OCI-LY3 (cell line): Measurements from ENCODE around the gene TAC4.

ENCODE experiments used
- H2AFZ ChIP-seq: fragments of 200-600, 300-600 bp; shearing (Covaris generic); 2 replicates; pipeline ENCODE4 v1.6.0; 2014; ENCODE audit warnings: antibody characterized with exemption, low read depth, low read length
- H3K27ac ChIP-seq: fragments of 200-600, 300-600 bp; sonication (generic); 2 replicates; pipeline ENCODE4 v1.5.1; 2014; ENCODE audit warnings: mild to moderate bottlenecking, low read length, moderate library complexity, mixed read lengths
- H3K27me3 ChIP-seq: fragments of 200-600, 300-600 bp; sonication (generic); 2 replicates; pipeline ENCODE4 v1.6.1; 2014; ENCODE audit warnings: low read depth, low read length, mixed read lengths
- H3K36me3 ChIP-seq: fragments of 200-600, 300-600 bp; sonication (generic); replicated peaks from 2 replicates; pipeline ENCODE3; 2014; ENCODE audit warnings: low read depth, low read length, mixed read lengths
- H3K4me1 ChIP-seq: fragments of 300-600, 200-600 bp; sonication (generic); 2 replicates; pipeline ENCODE4 v1.6.1; 2014; ENCODE audit warnings: low read length, mixed read lengths
- H3K4me2 ChIP-seq: fragments of 200-600, 300-600 bp; sonication (generic); 2 replicates; pipeline ENCODE4 v1.6.1; 2014; ENCODE audit warnings: low read length, mixed read lengths
- H3K4me3 ChIP-seq: fragments of 300-600, 200-600 bp; sonication (generic); 2 replicates; pipeline ENCODE4 v1.5.1; 2014; ENCODE audit warnings: antibody characterized with exemption, mild to moderate bottlenecking, low read length, moderate library complexity
- H3K79me2 ChIP-seq: fragments of 300-600, 200-600 bp; shearing (Covaris generic); 2 replicates; pipeline ENCODE4 v1.6.1; 2014; ENCODE audit warnings: mild to moderate bottlenecking, low read length, mixed read lengths
- H3K9ac ChIP-seq: fragments of 300-600, 200-600 bp; shearing (Covaris generic); 2 replicates; pipeline ENCODE4 v1.6.0; 2014; ENCODE audit warnings: mild to moderate bottlenecking, low read length, moderate library complexity
- H3K9me3 ChIP-seq: fragments of 200-600, 300-600 bp; shearing (Covaris generic); 2 replicates; pipeline ENCODE4 v1.6.1; 2014; ENCODE audit warnings: low read length, mixed read lengths; ENCODE audit not compliant: insufficient read depth
- H4K20me1 ChIP-seq: fragments of 200-600, 300-600 bp; sonication (generic); 2 replicates; pipeline ENCODE4 v1.6.1; 2016; ENCODE audit warnings: low read length, mixed read lengths; ENCODE audit not compliant: insufficient read depth
- CTCF ChIP-seq: fragments of 200-600, 300-600 bp; sonication (generic); IDR thresholded peaks from 2 replicates; pipeline ENCODE4 v1.5.1; 2014; ENCODE audit warnings: antibody characterized with exemption, low read length, low read depth
- EZH2phosphoT487 ChIP-seq: fragments of 200-600 bp; shearing (Covaris generic); IDR thresholded peaks from 2 replicates; pipeline ENCODE4 v1.6.1; 2018; ENCODE audit warnings: antibody characterized with exemption, mixed run types, low read depth

Gene TAC4

GRCh38 chr17:49890077-49890821 is 42.4 kb upstream of the TAC4 start:
- no peak overlapping the region for H2AFZ ChIP-seq

GRCh38 chr17:49889500-49889899 is 41.6 kb upstream of the TAC4 start:
- Histone ChIP-seq H3K36me3 (no peaks in the 10 kb centered on the region), H3K4me1 (no peaks in the 10 kb centered on the region), H2AFZ (no peak overlapping the region), H3K4me3 (no peak overlapping the region), H3K79me2 (no peaks in the 10 kb centered on the region), H3K9ac (no peak overlapping the region), H3K27ac (no peak overlapping the region), H3K9me3 (no peaks in the 10 kb centered on the region), H3K27me3 (peaks cover 30% of the 10 kb centered on the region), H3K4me2 (no peak overlapping the region), H4K20me1 (no peaks in the 10 kb centered on the region)
- TF ChIP-seq EZH2phosphoT487 (no peak), CTCF (no peak)

More at GRCh38 chr17:49890077-49890821, 42.4 kb upstream of the TAC4 start:
- Histone ChIP-seq H3K36me3 (no peaks in the 10 kb centered on the region), H3K27ac (no peak overlapping the region), H3K4me3 (no peak overlapping the region), H3K4me2 (no peak overlapping the region), H4K20me1 (no peaks in the 10 kb centered on the region), H3K27me3 (peaks cover 35% of the 10 kb centered on the region), H3K79me2 (no peaks in the 10 kb centered on the region), H3K4me1 (no peaks in the 10 kb centered on the region), H3K9me3 (no peaks in the 10 kb centered on the region), H3K9ac (no peak overlapping the region)
- TF ChIP-seq CTCF, result no peak
- TF ChIP-seq EZH2phosphoT487, result no peak

GRCh38 chr17:49887744-49888360 is 40.0 kb upstream of the TAC4 start:
- H3K27me3 ChIP-seq, result peaks cover 27% of the 10 kb centered on the region
- H3K4me3 ChIP-seq, result no peak overlapping the region
- no peaks in the 10 kb centered on the region for H3K9me3 ChIP-seq
- H3K9ac ChIP-seq, result no peak overlapping the region
- TF ChIP-seq CTCF (no peak), EZH2phosphoT487 (no peak)
- H4K20me1 ChIP-seq, result no peaks in the 10 kb centered on the region
- no peak overlapping the region for H3K27ac ChIP-seq
- no peaks in the 10 kb centered on the region for H3K79me2 ChIP-seq
- no peaks in the 10 kb centered on the region for H3K4me1 ChIP-seq
- H2AFZ ChIP-seq, result no peak overlapping the region
- no peaks in the 10 kb centered on the region for H3K36me3 ChIP-seq
- no peak overlapping the region for H3K4me2 ChIP-seq

- Histone ChIP-seq H3K4me1 (no peaks in the 10 kb centered on the region), H3K36me3 (no peaks in the 10 kb centered on the region), H3K4me3 (no peak overlapping the region), H2AFZ (no peak overlapping the region), H3K9ac (no peak overlapping the region), H3K4me2 (no peak overlapping the region), H3K27ac (no peak overlapping the region), H3K79me2 (no peaks in the 10 kb centered on the region), H3K27me3 (peaks cover 30% of the 10 kb centered on the region), H3K9me3 (no peaks in the 10 kb centered on the region), H4K20me1 (no peaks in the 10 kb centered on the region)
- TF ChIP-seq CTCF, result no peak
- no peak for TF ChIP-seq EZH2phosphoT487
These were observed 39.3 kb upstream of the TAC4 start for GRCh38 chr17:49887086-49887743.
